GM18502 (cell line): Measurements from ENCODE around the gene LDB2.
"Not testable (repeated sequence)": the region's sequence is repeated elsewhere in the genome, so short reads cannot be mapped to it uniquely, and the experiment has no call there.

Source experiments
- ATAC-seq: cut with Tn5 transposase; IDR thresholded peaks from one replicate; pipeline ENCODE4 v1.9.1; 2021; ENCODE audit warnings: mild to moderate bottlenecking; ENCODE audit not compliant: unreplicated experiment, poor library complexity

The LDB2 gene

GRCh38 chr4:16897991-16898827 lies at the start of gene LDB2:
LDB2 (minus strand) TSS chr4:16898645.
- ATAC-seq, result no peak

- no peak for ATAC-seq
These were observed 44.0 kb upstream of the LDB2 start for GRCh38 chr4:16942491-16942890.

GRCh38 chr4:16939178-16939577 lies 40.7 kb upstream of the LDB2 start:
- no peak for ATAC-seq

GRCh38 chr4:16938512-16939040 lies 40.1 kb upstream of the LDB2 start:
- no peak for ATAC-seq

GRCh38 chr4:16931339-16932305 lies 33.2 kb upstream of the LDB2 start:
- no peak for ATAC-seq

- ATAC-seq, result no peak
These were observed 27.8 kb upstream of the LDB2 start for GRCh38 chr4:16926214-16926613.

- not testable (repeated sequence) for ATAC-seq
These were observed 20.3 kb upstream of the LDB2 start for GRCh38 chr4:16918716-16919115.

- peak; percentile 100 for ATAC-seq
These were observed 18.4 kb upstream of the LDB2 start for GRCh38 chr4:16916719-16917337.

- ATAC-seq, result no peak
These were observed 17.6 kb upstream of the LDB2 start for GRCh38 chr4:16916031-16916430.

- no peak for ATAC-seq
These were observed 15.8 kb upstream of the LDB2 start for GRCh38 chr4:16914208-16914607.

GRCh38 chr4:16912896-16913295 lies 14.5 kb upstream of the LDB2 start:
- no peak for ATAC-seq

- no peak for ATAC-seq
These were observed 10.8 kb upstream of the LDB2 start for GRCh38 chr4:16909281-16909680.

- ATAC-seq, result no peak
These were observed 10.1 kb upstream of the LDB2 start for GRCh38 chr4:16908377-16909021.

GRCh38 chr4:16900325-16900724 lies 1.9 kb upstream of the LDB2 start:
- no peak for ATAC-seq

GRCh38 chr4:16896881-16897750 lies 1.3 kb downstream of the LDB2 start:
- no peak for ATAC-seq

GRCh38 chr4:16894406-16894805 lies 4.0 kb downstream of the LDB2 start:
- no peak for ATAC-seq

GRCh38 chr4:16893141-16893651 lies 5.2 kb downstream of the LDB2 start:
- no peak for ATAC-seq

- no peak for ATAC-seq
These were observed 7.8 kb downstream of the LDB2 start for GRCh38 chr4:16890651-16891050.

GRCh38 chr4:16889945-16890344 lies 8.5 kb downstream of the LDB2 start:
- no peak for ATAC-seq
